SK-N-SH (cell line): ENCODE results near the gene ZBTB7B. TPM values are rescaled to one million over a fixed set of nuclear protein-coding genes. Genes with fewer than 3 reads are reported as not detected.

Experiments used
- CTCF ChIA-PET: fragments of 300-600, 350-600 bp; formaldehyde crosslinking; extraction: SDS; loops from one replicate; lab custom pipeline; 2021; lab: Yijun Ruan, JAX
- POLR2A ChIA-PET: fragments of 350-600 bp; sonication (Branson Sonifier 250); formaldehyde crosslinking; extraction: SDS; loops from one replicate; lab custom pipeline; 2020; ENCODE audit warnings: antibody characterized with exemption, inconsistent platforms; lab: Yijun Ruan, JAX
- DNase-seq: peaks from one replicate; pipeline ENCODE4 v3.0.0; 2012
- H2AFZ ChIP-seq: fragments of 200-600 bp; sonication (generic); 2 replicates; pipeline ENCODE4 v1.8.1; 2016; ENCODE audit warnings: antibody characterized with exemption, mild to moderate bottlenecking, low read depth
- H3F3A ChIP-seq: fragments of 200-600 bp; sonication (generic); replicated peaks from 2 replicates; pipeline ENCODE3; 2016; ENCODE audit warnings: antibody characterized with exemption, mild to moderate bottlenecking; ENCODE audit not compliant: insufficient read depth
- H3K27ac ChIP-seq, 2 experiments: fragments of 200-500 bp in 1 of 2; fragments of 200-600 bp in 1 of 2; sonication (Bioruptor generic) in 1 of 2; sonication (generic), shearing (Covaris generic) in 1 of 2; 2 replicates each; pipeline versions ENCODE4 v1.5.1 to v1.6.1; 2014 to 2016; ENCODE audit warnings: low read depth in 2 of 2, inconsistent platforms in 1 of 2, low read length in 1 of 2, mild to moderate bottlenecking in 1 of 2, mixed read lengths in 1 of 2
- H3K27me3 ChIP-seq: fragments of 200-600 bp; sonication (generic), shearing (Covaris generic); 2 replicates; pipeline ENCODE4 v1.6.1; 2016; ENCODE audit warnings: mixed run types; ENCODE audit not compliant: insufficient read depth
- H3K36me3 ChIP-seq, 2 experiments: fragments of 200-500 bp in 1 of 2; fragments of 200-600 bp in 1 of 2; sonication (Bioruptor generic) in 1 of 2; sonication (generic) in 1 of 2; replicated peaks in 1 of 2; 2 replicates each; pipeline versions ENCODE3 to v1.5.1; 2014 to 2016; ENCODE audit warnings: low read length in 1 of 2, mild to moderate bottlenecking in 1 of 2; ENCODE audit not compliant: insufficient read depth in 2 of 2, control insufficient read depth in 1 of 2
- H3K4me1 ChIP-seq, 2 experiments: fragments of 200-500 bp in 1 of 2; fragments of 200-600 bp in 1 of 2; sonication (Bioruptor generic) in 1 of 2; sonication (generic), shearing (Covaris generic) in 1 of 2; 2 replicates each; pipeline versions ENCODE4 v1.5.1 to v1.6.1; 2014 to 2016; ENCODE audit warnings: low read depth in 1 of 2, low read length in 1 of 2, mixed run types in 1 of 2; ENCODE audit not compliant: insufficient read depth in 2 of 2, control insufficient read depth in 1 of 2
- H3K4me2 ChIP-seq: fragments of 200-600 bp; sonication (generic), shearing (Covaris generic); 2 replicates; pipeline ENCODE4 v1.6.1; 2017; ENCODE audit warnings: mixed run types
- H3K4me3 ChIP-seq, 2 experiments: fragments of 200-500 bp in 1 of 2; fragments of 200-600 bp in 1 of 2; sonication (Bioruptor generic) in 1 of 2; sonication (generic), shearing (Covaris generic) in 1 of 2; 2 replicates each; pipeline versions ENCODE4 v1.5.1 to v1.8.1; 2014 to 2016; ENCODE audit warnings: low read depth in 2 of 2, inconsistent platforms in 1 of 2, low read length in 1 of 2, mild to moderate bottlenecking in 1 of 2, mixed read lengths in 1 of 2, moderate library complexity in 1 of 2
- H3K79me2 ChIP-seq: fragments of 200-600 bp; sonication (generic); 2 replicates; pipeline ENCODE4 v1.8.1; 2017; ENCODE audit warnings: mild to moderate bottlenecking; ENCODE audit not compliant: insufficient read depth
- H3K9ac ChIP-seq: fragments of 200-600 bp; sonication (generic); 2 replicates; pipeline ENCODE4 v1.6.1; 2017; ENCODE audit warnings: mixed run types
- H3K9me2 ChIP-seq: fragments of 200-600 bp; sonication (generic); 2 replicates; pipeline ENCODE4 v1.6.1; 2017; ENCODE audit warnings: mixed run types
- H3K9me3 ChIP-seq: fragments of 200-600 bp; sonication (generic); 2 replicates; pipeline ENCODE4 v1.6.1; 2017; ENCODE audit warnings: mixed run types, mild to moderate bottlenecking, moderate library complexity
- H4K20me1 ChIP-seq: fragments of 200-600 bp; sonication (generic); 2 replicates; pipeline ENCODE4 v1.6.1; 2017; ENCODE audit warnings: mild to moderate bottlenecking, mixed run types; ENCODE audit not compliant: insufficient read depth
- IRF3 ChIP-seq: fragments of 150-350 bp; IDR thresholded peaks from 2 replicates; pipeline ENCODE4 v1.6.1; 2016; ENCODE audit warnings: mild to moderate bottlenecking, low read depth, low read length
- MAX ChIP-seq: IDR thresholded peaks from 2 replicates; pipeline ENCODE4 v1.4.0; 2012; ENCODE audit warnings: low read depth
- MXI1 ChIP-seq: IDR thresholded peaks from 2 replicates; pipeline ENCODE4 v1.6.1; 2012; ENCODE audit warnings: mild to moderate bottlenecking, low read depth, low read length, improper control_type of control experiment
- NRF1 ChIP-seq: IDR thresholded peaks from 2 replicates; pipeline ENCODE4 v1.6.1; 2012; ENCODE audit warnings: low read depth, mild to moderate bottlenecking, low read length
- PBX3 ChIP-seq: IDR thresholded peaks from 2 replicates; pipeline ENCODE4; 2012
- RCOR1 ChIP-seq: fragments of 150-350 bp; IDR thresholded peaks from 2 replicates; pipeline ENCODE4 v1.6.1; 2017; ENCODE audit warnings: antibody characterized with exemption, low read length
- TAF1 ChIP-seq: IDR thresholded peaks from 2 replicates; pipeline ENCODE4 v1.6.1; 2012; ENCODE audit warnings: low read depth, mild to moderate bottlenecking, low read length, moderate library complexity, borderline replicate concordance
- TCF12 ChIP-seq: IDR thresholded peaks from 2 replicates; pipeline ENCODE4 v1.4.0; 2012
- TEAD4 ChIP-seq: IDR thresholded peaks from 2 replicates; pipeline ENCODE4 v1.4.0; 2012; ENCODE audit warnings: mild to moderate bottlenecking, borderline replicate concordance; ENCODE audit not compliant: insufficient read depth
- ZBTB33 ChIP-seq: IDR thresholded peaks from 2 replicates; pipeline ENCODE4 v1.4.0; 2012; ENCODE audit warnings: low read depth, borderline replicate concordance
- WGBS: methylation state at CpG from one replicate; pipeline ENCODE4 v1.1.6; 2017; ENCODE audit warnings: low lambda C conversion rate; 5-methylcytosine and 5-hydroxymethylcytosine counted together
- polyA plus RNA-seq, 3 experiments: library from polyadenylated mRNA; depleted of rRNA; stranded (reverse); fragments of >200 nt; gene quantifications; 2 replicates each; pipeline ENCODE4 v1.2.3, GENCODE V29; 2012

Gene ZBTB7B
- polyA plus RNA-seq, 1 of the 3 experiments (the other 2 are of a cell fraction), result 15.7 TPM

GRCh38 chr1:154998818-154999570, 3.6 kb upstream of the ZBTB7B start (continued):
- TF ChIP-seq RCOR1 (peak; percentile 56; the same call in 1 of the 2 replicates), TCF12 (no peak), MXI1 (no peak; the same call in 1 of the 2 replicates), PBX3 (no peak), IRF3 (no peak), ZBTB33 (no peak), TEAD4 (no peak)

GRCh38 chr1:154999571-155000410, 2.8 kb upstream of the ZBTB7B start:
- Histone ChIP-seq H3K27me3 (no peaks in the 10 kb centered on the region), H3K27ac (peak overlapping the region; percentile 92 to 94), H3K79me2 (peaks cover 25% of the 10 kb centered on the region), H3K9me2 (no peaks in the 10 kb centered on the region), H3K9ac (peak overlapping the region; percentile 40; the same call in 1 of the 2 replicates), H4K20me1 (no peaks in the 10 kb centered on the region), H3K36me3 (no peaks in the 10 kb centered on the region), H3K9me3 (no peaks in the 10 kb centered on the region), H3K4me2 (peak overlapping the region; percentile 96), H2AFZ (peak overlapping the region; percentile 70; the same call in 1 of the 2 replicates), H3K4me1 (peaks cover 20 to 24% of the 10 kb centered on the region in 2 experiments), H3F3A (peaks cover 30% of the 10 kb centered on the region), H3K4me3 (peak overlapping the region; percentile 57 to 71)
- TF ChIP-seq TAF1, result 0 out of 2 replicates have a peak, but pooled peaks have one; percentile 14
- no peak for TF ChIP-seq NRF1
- TF ChIP-seq MXI1, result peak; percentile 67; the same call in 1 of the 2 replicates
- TF ChIP-seq MAX, result peak; percentile 56; the same call in 1 of the 2 replicates
- ChIA-PET CTCF (interaction anchor here (0.6 to 14.0 kb wide), 33 partner anchors 9 to 519 kb away, joined by 3 to 640 read pairs (median 6); partner anchors contain the start of genes ADAM15, CKS1B, CLK2 and EFNA3), POLR2A (interaction anchor here (0.7 to 3.0 kb wide), 7 partner anchors 12 to 44 kb away, joined by 3 to 18 read pairs (median 3); partner anchors contain the start of genes FLAD1, PBXIP1, PYGO2 and SHC1)
- DNase-seq, result peak; percentile 64
- 18% methylated on average over 43 of the region's 50 CpGs for WGBS
